Gastrocnemius medialis (tissue), 4 donors: Measurements from ENCODE around the gene FAM53C. TPM values are rescaled to one million over a fixed set of nuclear protein-coding genes. Genes with fewer than 3 reads are reported as not detected.

ENCODE experiments used
- ATAC-seq, 2 donors: fragments of 150-250 bp; one replicate each; pipeline ENCODE4 v1.9.1; 2016
- DNase-seq, 2 donors: peaks; one replicate each; pipeline ENCODE4 v3.0.0-alpha.2; 2019
- H3K27ac ChIP-seq, 4 donors: fragments of 200-600 bp; sonication (generic); 1 replicate in 1 of 4; 2 replicates in 3 of 4; pipeline ENCODE4 v1.5.1; 2016 to 2018; ENCODE audit warnings: mild to moderate bottlenecking in 2 of 4, moderate library complexity in 1 of 4
- H3K27me3 ChIP-seq, 3 donors: fragments of 200-600 bp; sonication (generic) in 2 of 3; 1 replicate in 1 of 3; 2 replicates in 2 of 3; pipeline versions ENCODE4 v1.5.1 to v1.6.0; 2016 to 2019; ENCODE audit warnings: mild to moderate bottlenecking in 1 of 3, moderate library complexity in 1 of 3
- H3K36me3 ChIP-seq, 2 donors: fragments of 200-600 bp; sonication (generic) in 1 of 2; one replicate each; pipeline ENCODE4 v1.5.1; 2017 to 2018
- H3K4me1 ChIP-seq, 2 donors: fragments of 200-600 bp; sonication (generic) in 1 of 2; one replicate each; pipeline ENCODE4 v1.5.1; 2016 to 2017; ENCODE audit warnings: mild to moderate bottlenecking in 2 of 2
- H3K4me3 ChIP-seq, 4 donors: fragments of 200-600 bp; sonication (generic) in 3 of 4; 1 replicate in 1 of 4; 2 replicates in 3 of 4; pipeline ENCODE4 v1.5.1; 2016 to 2019; ENCODE audit warnings: mild to moderate bottlenecking in 2 of 4
- H3K9me3 ChIP-seq, 3 donors: fragments of 200-600 bp; sonication (generic) in 2 of 3; 1 replicate in 1 of 3; 2 replicates in 2 of 3; pipeline ENCODE4 v1.5.1; 2016 to 2019
- POLR2A ChIP-seq, 2 donors: fragments of 450-650 bp; IDR thresholded peaks; one replicate each; pipeline ENCODE4 v1.6.1; 2017; ENCODE audit warnings: antibody characterized with exemption in 2 of 2, mild to moderate bottlenecking in 2 of 2, moderate library complexity in 2 of 2
- in situ Hi-C, 4 donors: fragments of 200-750 bp; cut with MboI; loops; one replicate each; pipeline versions ENCODE4 v1.15.0 to v1.8.0; 2017; ENCODE audit warnings: low sequenced_read_pairs in 4 of 4
- intact Hi-C: fragments of 100-400 bp; cut with DNase I; formaldehyde crosslinking; loops from one replicate; pipeline ENCODE4 v1.15.1; 2023; ENCODE audit warnings: low total_unique reads
- total RNA-seq, 4 donors: library from RNA; depleted of rRNA; stranded (reverse); fragments of >200 nt; gene quantifications; one replicate each; pipeline versions ENCODE4 v1.1.0 to v1.2.3, GENCODE V29; 2016
- TF ChIP-seq, protein P1 (sequence below), 5 experiments: fragments of 450-650 bp in 3 of 5; fragments of 200-600 bp in 2 of 5; sonication (generic) in 2 of 5; IDR thresholded peaks in 4 of 5; conservative IDR thresholded peaks in 1 of 5; 1 replicate in 4 of 5; 2 replicates in 1 of 5; pipeline ENCODE4 v1.5.1; 2016 to 2019; ENCODE audit warnings: antibody characterized with exemption in 5 of 5, mild to moderate bottlenecking in 3 of 5, moderate library complexity in 3 of 5

The FAM53C gene
- total RNA-seq, 4 donors from 2014 or later: 35.7 to 74.7 (median 41.0) TPM

DNA sequence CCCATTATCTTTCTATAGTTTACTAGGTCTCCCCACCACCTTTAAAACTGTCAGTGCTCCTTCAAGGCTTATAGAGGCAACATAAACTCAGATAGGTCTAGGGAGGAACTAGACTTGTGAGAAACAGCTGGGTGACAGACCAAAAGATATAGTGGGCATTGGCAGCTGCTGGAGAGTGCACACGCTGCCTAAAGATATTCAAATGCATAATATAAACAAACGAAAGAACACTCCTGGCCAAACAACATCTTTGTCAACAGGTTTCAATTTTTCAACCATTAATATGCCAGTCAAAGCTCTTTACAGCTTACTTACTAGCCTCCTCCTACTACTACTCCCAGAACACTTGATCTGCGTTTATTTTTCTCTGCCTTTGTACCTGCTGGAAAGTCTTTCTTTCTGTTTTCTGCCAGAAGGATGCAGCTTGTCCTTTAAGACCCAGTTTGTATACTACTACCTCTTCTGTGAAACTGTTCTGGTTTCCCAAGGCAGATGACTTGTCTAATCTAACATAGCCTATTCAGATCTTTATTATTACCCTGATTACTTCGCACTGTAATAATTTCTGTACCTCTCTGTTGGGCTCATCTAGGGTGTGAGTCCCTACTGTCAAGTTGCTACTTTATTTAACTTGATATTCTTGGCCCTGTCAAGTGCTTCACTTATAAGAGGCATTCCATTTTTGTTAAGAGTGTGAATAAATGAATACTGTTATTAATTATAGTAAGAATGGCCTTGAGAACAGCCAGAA lies 28.7 kb downstream of the FAM53C start:
- TF ChIP-seq, protein P1, sequence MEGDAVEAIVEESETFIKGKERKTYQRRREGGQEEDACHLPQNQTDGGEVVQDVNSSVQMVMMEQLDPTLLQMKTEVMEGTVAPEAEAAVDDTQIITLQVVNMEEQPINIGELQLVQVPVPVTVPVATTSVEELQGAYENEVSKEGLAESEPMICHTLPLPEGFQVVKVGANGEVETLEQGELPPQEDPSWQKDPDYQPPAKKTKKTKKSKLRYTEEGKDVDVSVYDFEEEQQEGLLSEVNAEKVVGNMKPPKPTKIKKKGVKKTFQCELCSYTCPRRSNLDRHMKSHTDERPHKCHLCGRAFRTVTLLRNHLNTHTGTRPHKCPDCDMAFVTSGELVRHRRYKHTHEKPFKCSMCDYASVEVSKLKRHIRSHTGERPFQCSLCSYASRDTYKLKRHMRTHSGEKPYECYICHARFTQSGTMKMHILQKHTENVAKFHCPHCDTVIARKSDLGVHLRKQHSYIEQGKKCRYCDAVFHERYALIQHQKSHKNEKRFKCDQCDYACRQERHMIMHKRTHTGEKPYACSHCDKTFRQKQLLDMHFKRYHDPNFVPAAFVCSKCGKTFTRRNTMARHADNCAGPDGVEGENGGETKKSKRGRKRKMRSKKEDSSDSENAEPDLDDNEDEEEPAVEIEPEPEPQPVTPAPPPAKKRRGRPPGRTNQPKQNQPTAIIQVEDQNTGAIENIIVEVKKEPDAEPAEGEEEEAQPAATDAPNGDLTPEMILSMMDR (IDR thresholded peaks at IDR 0.05 in 4 of 5, conservative IDR thresholded peaks at IDR 0.05 in 1 of 5): no peak
- TF ChIP-seq POLR2A (IDR thresholded peaks at IDR 0.05): no peak
- Histone ChIP-seq H3K27ac (peak overlapping the region; percentile 54 to 75 (median 70)), H3K36me3 (no peaks in the 10 kb centered on the region), H3K9me3 (no peaks in the 10 kb centered on the region), H3K4me1 (peaks cover 59 to 61% of the 10 kb centered on the region in 2 donors), H3K4me3 (peak overlapping the region in 1 of 4 donors; percentile 8), H3K27me3 (no peaks in the 10 kb centered on the region)
- no peak for DNase-seq
- ATAC-seq: peak in 1 of 2 donors; percentile 55
- in situ Hi-C loops (no loop called here), intact Hi-C loops (no loop called here)

DNA sequence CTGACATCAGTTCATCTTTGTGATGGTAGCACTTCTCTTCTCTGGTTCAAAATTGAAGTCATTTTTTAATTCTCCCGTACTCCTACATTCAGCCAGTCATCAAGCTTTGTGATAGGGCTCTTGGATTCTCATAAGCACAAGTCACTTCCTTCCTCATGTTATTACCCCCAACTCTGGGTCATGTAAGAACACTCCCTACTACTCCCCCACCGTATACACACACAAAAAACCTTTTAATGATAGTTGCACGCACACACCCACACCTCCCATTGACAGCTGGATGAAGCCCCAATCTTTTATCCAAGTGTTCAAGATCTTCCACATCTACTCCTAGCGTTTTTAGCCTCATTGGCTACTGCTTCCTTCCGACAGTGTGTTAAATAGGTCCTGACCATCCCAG lies 31.2 kb downstream of the FAM53C start:
- intact Hi-C loops: no loop called here
- ATAC-seq (no peak), DNase-seq (no peak)

DNA sequence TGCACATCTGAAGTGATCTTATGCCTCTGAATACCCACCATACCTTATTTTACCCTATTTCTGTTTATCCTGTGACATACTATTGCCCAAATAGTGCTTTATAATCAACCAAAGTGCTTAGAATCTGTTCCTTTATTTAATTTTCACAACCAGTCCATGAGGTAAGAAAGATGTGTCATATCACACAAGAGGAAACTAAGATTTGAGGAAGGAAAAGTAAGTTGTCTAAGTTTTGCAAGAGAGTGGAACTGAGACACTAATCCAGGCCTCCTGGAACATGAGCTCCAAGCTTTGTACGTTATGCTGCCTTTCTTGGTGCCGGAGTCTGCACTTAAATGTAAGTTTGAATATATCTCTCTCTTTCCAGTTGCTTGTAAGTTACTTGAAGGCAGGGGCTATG lies 31.6 kb downstream of the FAM53C start:
- H3K4me1 ChIP-seq: peaks cover 65 to 77% of the 10 kb centered on the region in 2 donors
- TF ChIP-seq POLR2A (IDR thresholded peaks at IDR 0.05): no peak
- TF ChIP-seq, protein P1 (IDR thresholded peaks at IDR 0.05 in 4 of 5, conservative IDR thresholded peaks at IDR 0.05 in 1 of 5): no peak
- no peaks in the 10 kb centered on the region for H3K9me3 ChIP-seq
- H3K27me3 ChIP-seq: no peaks in the 10 kb centered on the region
- ATAC-seq (peak; percentile 37 to 74), DNase-seq (no peak)
- H3K36me3 ChIP-seq: peaks cover 0 to 15% of the 10 kb centered on the region in 2 donors
- intact Hi-C loops (no loop called here), in situ Hi-C loops (no loop called here)
- peak overlapping the region; percentile 61 to 76 (median 74) for H3K27ac ChIP-seq
- H3K4me3 ChIP-seq: peak overlapping the region in 1 of 4 donors; percentile 10

More for the DNA sequence above, 31.2 kb downstream of the FAM53C start:
- peaks cover 69 to 78% of the 10 kb centered on the region in 2 donors for H3K4me1 ChIP-seq
- H3K4me3 ChIP-seq: no peak overlapping the region
- in situ Hi-C loops: no loop called here
- H3K27ac ChIP-seq: peak overlapping the region; percentile 61 to 76 (median 74)
- TF ChIP-seq POLR2A (IDR thresholded peaks at IDR 0.05): no peak
- TF ChIP-seq, protein P1 (IDR thresholded peaks at IDR 0.05 in 4 of 5, conservative IDR thresholded peaks at IDR 0.05 in 1 of 5): no peak
- no peaks in the 10 kb centered on the region for H3K27me3 ChIP-seq
- no peaks in the 10 kb centered on the region for H3K9me3 ChIP-seq
- H3K36me3 ChIP-seq: peaks cover 0 to 12% of the 10 kb centered on the region in 2 donors

DNA sequence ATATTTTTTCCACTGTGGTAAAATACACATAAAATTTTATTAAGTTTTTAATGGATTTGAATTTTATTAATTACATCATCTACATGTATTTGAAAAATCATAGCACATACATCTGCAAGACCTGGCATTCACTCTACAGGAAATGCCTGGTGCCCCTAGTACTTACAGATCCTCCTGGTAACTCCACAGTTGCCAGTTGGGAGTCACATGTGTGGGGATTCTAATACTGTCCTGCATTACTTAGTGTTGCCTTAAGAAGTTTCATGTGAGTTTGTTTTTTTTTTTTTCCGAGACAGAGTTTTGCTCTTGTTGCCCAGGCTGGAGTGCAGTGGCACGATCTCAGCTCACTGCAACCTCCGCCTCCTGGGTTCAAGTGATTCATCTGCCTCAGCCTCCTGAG lies 32.5 kb downstream of the FAM53C start:
- ATAC-seq: peak; percentile 76 to 83
- peak; percentile 40 to 51 for DNase-seq
- TF ChIP-seq, protein P1 (IDR thresholded peaks at IDR 0.05 in 4 of 5, conservative IDR thresholded peaks at IDR 0.05 in 1 of 5): no peak
- no peak for TF ChIP-seq POLR2A (IDR thresholded peaks at IDR 0.05)
- in situ Hi-C loops: no loop called here
- Histone ChIP-seq H3K4me1 (peaks cover 62 to 70% of the 10 kb centered on the region in 2 donors), H3K27ac (peak overlapping the region; percentile 61 to 76 (median 74)), H3K36me3 (peaks cover 0 to 20% of the 10 kb centered on the region in 2 donors), H3K4me3 (no peak overlapping the region), H3K9me3 (no peaks in the 10 kb centered on the region), H3K27me3 (no peaks in the 10 kb centered on the region)
- intact Hi-C loops: no loop called here
